H1 (cell line): ENCODE data around the gene URM1. TPM values are rescaled to one million over a fixed set of nuclear protein-coding genes. Genes with fewer than 3 reads are reported as not detected.

Experiments used
- CTCF ChIA-PET: fragments of 300-600 bp; sonication (Branson Sonifier 250); formaldehyde crosslinking; loops from one replicate; lab custom pipeline; 2021; ENCODE audit not compliant: partially characterized antibody; lab: Charles Lee
- POLR2A ChIA-PET: fragments of 300-600 bp; sonication (Branson Sonifier 250); formaldehyde crosslinking; loops from one replicate; lab custom pipeline; 2021; ENCODE audit warnings: inconsistent platforms; ENCODE audit not compliant: partially characterized antibody; lab: Charles Lee
- DNase-seq, 2 experiments: peaks; one replicate each; pipeline versions ENCODE4 v3.0.0 to v3.0.0-alpha.2; 2010 to 2022; ENCODE audit warnings: low spot score in 2 of 2, low read depth in 1 of 2, mixed read lengths in 1 of 2
- FAIRE-seq: peaks from 2 replicates; lab custom pipeline; 2011; peaks lifted over from hg19 to GRCh38; lab: Jason Lieb, UNC
- H2AFZ ChIP-seq: 2 replicates; pipeline ENCODE4 v1.8.1; 2012; ENCODE audit warnings: low read length, inconsistent platforms
- H2AK5ac ChIP-seq: 2 replicates; pipeline ENCODE4 v1.6.1; 2013; ENCODE audit warnings: low read depth, low read length
- H2BK120ac ChIP-seq: replicated peaks from 2 replicates; pipeline ENCODE3; 2013; ENCODE audit warnings: low read depth, low read length, inconsistent platforms
- H2BK12ac ChIP-seq: 2 replicates; pipeline ENCODE4 v1.6.1; 2013; ENCODE audit warnings: low read depth, low read length
- H2BK15ac ChIP-seq: 2 replicates; pipeline ENCODE4 v1.6.1; 2013; ENCODE audit warnings: low read length
- H2BK20ac ChIP-seq: 2 replicates; pipeline ENCODE4 v1.6.1; 2013; ENCODE audit warnings: low read length
- H2BK5ac ChIP-seq: 2 replicates; pipeline ENCODE4 v1.6.1; 2013; ENCODE audit warnings: low read depth, low read length
- H3K14ac ChIP-seq: 2 replicates; pipeline ENCODE4 v1.6.1; 2013; ENCODE audit warnings: inconsistent platforms; ENCODE audit not compliant: insufficient read length
- H3K18ac ChIP-seq: 2 replicates; pipeline ENCODE4 v1.6.1; 2013; ENCODE audit warnings: low read length; ENCODE audit errors: extremely low read depth
- H3K23ac ChIP-seq: 2 replicates; pipeline ENCODE4 v1.6.1; 2013; ENCODE audit warnings: inconsistent platforms; ENCODE audit not compliant: insufficient read length
- H3K23me2 ChIP-seq: 2 replicates; pipeline ENCODE4 v1.6.1; 2013; ENCODE audit warnings: low read depth, low read length
- H3K27ac ChIP-seq: 2 replicates; pipeline ENCODE4 v1.6.1; 2011; ENCODE audit warnings: low read depth, low read length, inconsistent platforms
- H3K27me3 ChIP-seq, 4 experiments: replicated peaks in 1 of 4; 1 replicate in 1 of 4; 2 replicates in 3 of 4; pipeline versions ENCODE4 v1.6.1 to v1.8.1; 2011 to 2013; ENCODE audit warnings: low read length in 3 of 4, mild to moderate bottlenecking in 3 of 4, inconsistent platforms in 2 of 4, mixed read lengths in 2 of 4, moderate library complexity in 1 of 4; ENCODE audit not compliant: control insufficient read depth in 3 of 4, insufficient read depth in 3 of 4; ENCODE audit errors: extremely low read depth in 1 of 4
- H3K36me3 ChIP-seq, 4 experiments: 2 replicates each; pipeline versions ENCODE4 v1.6.1 to v1.8.1; 2011 to 2013; ENCODE audit warnings: mild to moderate bottlenecking in 4 of 4, low read length in 3 of 4, moderate library complexity in 2 of 4, control low read depth in 1 of 4, inconsistent platforms in 1 of 4; ENCODE audit not compliant: insufficient read depth in 4 of 4, control insufficient read depth in 2 of 4
- H3K4ac ChIP-seq: replicated peaks from 2 replicates; pipeline ENCODE3; 2013; ENCODE audit warnings: low read length, low read depth, mixed read lengths, inconsistent platforms; ENCODE audit not compliant: insufficient read length
- H3K4me1 ChIP-seq, 4 experiments: replicated peaks in 1 of 4; 1 replicate in 1 of 4; 2 replicates in 3 of 4; pipeline versions ENCODE4 v1.6.1 to v1.8.1; 2011 to 2013; ENCODE audit warnings: low read length in 3 of 4, inconsistent platforms in 2 of 4, mixed read lengths in 1 of 4; ENCODE audit not compliant: insufficient read depth in 4 of 4, control insufficient read depth in 3 of 4
- H3K4me2 ChIP-seq, 2 experiments: 2 replicates each; pipeline versions ENCODE4 v1.6.1 to v1.8.1; 2011 to 2013; ENCODE audit warnings: low read depth in 2 of 2, low read length in 2 of 2, control low read depth in 1 of 2, inconsistent platforms in 1 of 2, mild to moderate bottlenecking in 1 of 2; ENCODE audit not compliant: insufficient read depth in 1 of 2
- H3K4me3 ChIP-seq, 4 experiments: fragments of 200-600, 300-600 bp in 1 of 4; sonication (generic), shearing (Covaris generic), sonication (Bioruptor Twin) in 1 of 4; 2 replicates each; pipeline versions ENCODE4 v1.5.1 to v1.8.1; 2011 to 2016; ENCODE audit warnings: low read length in 4 of 4, low read depth in 3 of 4, control low read depth in 2 of 4, inconsistent platforms in 2 of 4, mild to moderate bottlenecking in 2 of 4, mixed read lengths in 1 of 4, moderate library complexity in 1 of 4; ENCODE audit not compliant: insufficient read depth in 2 of 4; ENCODE audit errors: extremely low read depth in 1 of 4
- H3K56ac ChIP-seq: replicated peaks from 2 replicates; pipeline ENCODE3; 2013; ENCODE audit warnings: low read depth, mild to moderate bottlenecking, mixed read lengths, low read length, inconsistent platforms; ENCODE audit not compliant: insufficient read length
- H3K79me1 ChIP-seq: 2 replicates; pipeline ENCODE4 v1.6.1; 2013; ENCODE audit warnings: low read depth, low read length, control low read depth
- H3K79me2 ChIP-seq, 2 experiments: 2 replicates each; pipeline versions ENCODE4 v1.6.1 to v1.8.1; 2012 to 2013; ENCODE audit warnings: low read length in 2 of 2, mild to moderate bottlenecking in 2 of 2, inconsistent platforms in 1 of 2; ENCODE audit not compliant: insufficient read depth in 2 of 2, control insufficient read depth in 1 of 2
- H3K9ac ChIP-seq, 4 experiments: replicated peaks in 1 of 4; 1 replicate in 1 of 4; 2 replicates in 3 of 4; pipeline versions ENCODE4 v1.6.1 to v1.8.1; 2011 to 2013; ENCODE audit warnings: low read depth in 3 of 4, low read length in 3 of 4, control low read depth in 2 of 4, mild to moderate bottlenecking in 2 of 4, moderate library complexity in 2 of 4, inconsistent platforms in 1 of 4; ENCODE audit errors: extremely low read depth in 1 of 4
- H3K9me3 ChIP-seq, 2 experiments: 2 replicates each; pipeline versions ENCODE4 v1.6.1 to v1.8.1; 2012 to 2013; ENCODE audit warnings: mild to moderate bottlenecking in 2 of 2, moderate library complexity in 2 of 2, control low read depth in 1 of 2, inconsistent platforms in 1 of 2, low read depth in 1 of 2, low read length in 1 of 2, mixed read lengths in 1 of 2; ENCODE audit not compliant: insufficient read depth in 2 of 2
- H4K20me1 ChIP-seq, 2 experiments: replicated peaks in 1 of 2; 2 replicates each; pipeline versions ENCODE3 to v1.8.1; 2011 to 2013; ENCODE audit warnings: inconsistent platforms in 2 of 2, low read length in 2 of 2, mild to moderate bottlenecking in 1 of 2; ENCODE audit not compliant: insufficient read depth in 2 of 2, control insufficient read depth in 1 of 2
- H4K5ac ChIP-seq: 2 replicates; pipeline ENCODE4 v1.6.1; 2013; ENCODE audit warnings: low read length, low read depth, mixed read lengths, inconsistent platforms; ENCODE audit not compliant: insufficient read length
- H4K8ac ChIP-seq: 2 replicates; pipeline ENCODE4 v1.8.0; 2013; ENCODE audit warnings: mild to moderate bottlenecking, moderate library complexity, low read length, inconsistent platforms; ENCODE audit not compliant: insufficient read depth; ENCODE audit errors: extremely low read depth
- H4K91ac ChIP-seq: replicated peaks from 2 replicates; pipeline ENCODE3; 2013; ENCODE audit warnings: low read length, mixed read lengths, inconsistent platforms; ENCODE audit not compliant: insufficient read length
- ASH2L ChIP-seq: fragments of 200-600, 300-600 bp; sonication (generic); IDR thresholded peaks from one replicate; pipeline ENCODE4 v1.7.1; 2017; ENCODE audit warnings: low read length
- BACH1 ChIP-seq: IDR thresholded peaks from 2 replicates; pipeline ENCODE4 v1.6.1; 2012; ENCODE audit warnings: low read length, improper control_type of control experiment
- CBX5 ChIP-seq: fragments of 300-800, 300-1000 bp; sonication (generic); IDR thresholded peaks from 2 replicates; pipeline ENCODE4 v1.7.1; 2016; ENCODE audit warnings: antibody characterized with exemption, low read length, low read depth
- KDM1A ChIP-seq: fragments of 200-600, 300-600 bp; sonication (generic); IDR thresholded peaks from 2 replicates; pipeline ENCODE4 v1.7.1; 2016; ENCODE audit warnings: mild to moderate bottlenecking, low read length, borderline replicate concordance
- KDM5A ChIP-seq: fragments of 200-600 bp; IDR thresholded peaks from 2 replicates; pipeline ENCODE4 v1.7.1; 2012; ENCODE audit warnings: mild to moderate bottlenecking, low read length, inconsistent platforms, mixed read lengths
- RXRA ChIP-seq: IDR thresholded peaks from 2 replicates; pipeline ENCODE4 v1.6.1; 2011; ENCODE audit warnings: low read depth, mild to moderate bottlenecking, low read length, moderate library complexity; ENCODE audit not compliant: insufficient read depth
- SIN3A ChIP-seq, 2 experiments: IDR thresholded peaks in 1 of 2; conservative IDR thresholded peaks in 1 of 2; 2 replicates each; pipeline ENCODE4 v1.6.1; 2011 to 2012; ENCODE audit warnings: low read length in 2 of 2, improper control_type of control experiment in 1 of 2, low read depth in 1 of 2, mild to moderate bottlenecking in 1 of 2
- SIRT6 ChIP-seq: IDR thresholded peaks from one replicate; pipeline ENCODE4 v1.7.1; 2012; ENCODE audit warnings: low read length, inconsistent platforms
- WGBS, 2 experiments: shearing (Covaris generic) in 1 of 2; methylation state at CpG; one replicate each; pipeline versions ENCODE4 v1.1.6 to v1.1.7; 2013 to 2015; ENCODE audit warnings: low lambda C conversion rate in 2 of 2, mixed read lengths in 2 of 2, inconsistent platforms in 1 of 2, low coverage in 1 of 2, missing lambda C conversion rate in 1 of 2; ENCODE audit not compliant: insufficient replicate concordance in 2 of 2, insufficient coverage in 1 of 2, insufficient read length in 1 of 2; ENCODE audit errors: extremely low coverage in 1 of 2, missing lambda C conversion rate in 1 of 2; 5-methylcytosine and 5-hydroxymethylcytosine counted together
- polyA plus RNA-seq, 7 experiments: library from polyadenylated mRNA; depleted of rRNA in 3 of 7; stranded (reverse) in 5 of 7; unstranded in 2 of 7; fragments of >200 nt in 5 of 7; fragments of 200-250 nt in 2 of 7; gene quantifications; 1 replicate in 5 of 7; 2 replicates in 1 of 7; 4 replicates in 1 of 7; pipeline versions ENCODE4 v1.2.1 to v1.2.3, GENCODE V29; 2011 to 2013; ENCODE audit warnings: missing spikeins in 2 of 7, mixed read lengths in 2 of 7
- total RNA-seq: library from RNA; stranded (reverse); fragmentation: NEBNext Ultra II Directional; extraction: Animal tissue kit (Norgen Biotek cat#: 25700); gene quantifications from 2 replicates; pipeline ENCODE4 v1.2.1, GENCODE V29; 2021
- TF ChIP-seq, protein P1 (sequence below): IDR thresholded peaks from 2 replicates; pipeline ENCODE4 v1.6.1; 2012; ENCODE audit warnings: low read length, inconsistent platforms

The URM1 gene
- total and polyA plus RNA-seq, 2 of the 8 experiments (the other 6 are each of a cell fraction or from before 2014, with no cell fraction given): 58.3 to 62.3 TPM

GRCh38 chr9:128405780-128406171 lies 34.6 kb downstream of the URM1 start:
- no peak for DNase-seq
- POLR2A ChIA-PET: interaction anchor here (1.0 to 4.8 kb wide), 4 partner anchors 9 to 35 kb away, joined by 3 to 27 read pairs (median 15); no protein-coding TSS in a partner anchor
- no peak for FAIRE-seq

More at GRCh38 chr9:128405780-128406171, 34.6 kb downstream of the URM1 start:
- Histone ChIP-seq H3K4ac (no peak overlapping the region), H2AK5ac (no peak overlapping the region), H4K5ac (no peak overlapping the region), H4K20me1 (peaks cover 0 to 1% of the 10 kb centered on the region in 2 experiments), H3K23me2 (no peaks in the 10 kb centered on the region), H3K23ac (no peak overlapping the region)
- TF ChIP-seq KDM5A: no peak
- TF ChIP-seq SIRT6: no peak
- TF ChIP-seq CBX5: no peak
- no peak for TF ChIP-seq SIN3A (conservative IDR thresholded peaks at IDR 0.05 in 1 of 2, IDR thresholded peaks at IDR 0.05 in 1 of 2; ENCODE audit: low read depth in 1 of 2, low read length in 2 of 2)
- no peak for TF ChIP-seq BACH1
- no peak for TF ChIP-seq KDM1A
- no peak for TF ChIP-seq RXRA
- TF ChIP-seq, protein P1, sequence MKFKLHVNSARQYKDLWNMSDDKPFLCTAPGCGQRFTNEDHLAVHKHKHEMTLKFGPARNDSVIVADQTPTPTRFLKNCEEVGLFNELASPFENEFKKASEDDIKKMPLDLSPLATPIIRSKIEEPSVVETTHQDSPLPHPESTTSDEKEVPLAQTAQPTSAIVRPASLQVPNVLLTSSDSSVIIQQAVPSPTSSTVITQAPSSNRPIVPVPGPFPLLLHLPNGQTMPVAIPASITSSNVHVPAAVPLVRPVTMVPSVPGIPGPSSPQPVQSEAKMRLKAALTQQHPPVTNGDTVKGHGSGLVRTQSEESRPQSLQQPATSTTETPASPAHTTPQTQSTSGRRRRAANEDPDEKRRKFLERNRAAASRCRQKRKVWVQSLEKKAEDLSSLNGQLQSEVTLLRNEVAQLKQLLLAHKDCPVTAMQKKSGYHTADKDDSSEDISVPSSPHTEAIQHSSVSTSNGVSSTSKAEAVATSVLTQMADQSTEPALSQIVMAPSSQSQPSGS: no peak
- TF ChIP-seq ASH2L: no peak
- TF ChIP-seq, all 59 proteins: peak for 0
- H3K36me3 ChIP-seq: no peaks in the 10 kb centered on the region
- H4K91ac ChIP-seq: no peak overlapping the region
- CTCF ChIA-PET: interaction anchor here (0.8 to 15.7 kb wide), 7 partner anchors 8 to 64 kb away, joined by 4 to 544 read pairs (median 5); partner anchors contain the start of gene URM1
- no peaks in the 10 kb centered on the region for H3K79me1 ChIP-seq
- no peak overlapping the region for H3K4me3 ChIP-seq
- no peak overlapping the region for H2BK5ac ChIP-seq
- H3K79me2 ChIP-seq: no peaks in the 10 kb centered on the region
- H3K4me1 ChIP-seq: peaks cover 15 to 35% (median 20%) of the 10 kb centered on the region in 4 experiments
- H2BK15ac ChIP-seq: no peak overlapping the region
- H2AFZ ChIP-seq: no peak overlapping the region
- H2BK20ac ChIP-seq: no peak overlapping the region
- H4K8ac ChIP-seq: no peak overlapping the region
- H3K9ac ChIP-seq: no peak overlapping the region
- H3K27ac ChIP-seq: no peak overlapping the region
- H3K18ac ChIP-seq: no peak overlapping the region
- no peak overlapping the region for H3K4me2 ChIP-seq
- H3K14ac ChIP-seq: no peak overlapping the region
- H3K27me3 ChIP-seq: peaks cover 75 to 97% (median 90%) of the 10 kb centered on the region in 4 experiments
- 77% methylated on average over 7 of the region's 7 CpGs; no CpG with 5 or more reads in 1 of the 2 experiments for WGBS, 2 experiments
- H3K9me3 ChIP-seq: no peaks in the 10 kb centered on the region
- no peak overlapping the region for H3K56ac ChIP-seq
- H2BK12ac ChIP-seq: no peak overlapping the region
- H2BK120ac ChIP-seq: no peak overlapping the region
